HG03521 (cell line): ENCODE measurements around the gene RNF220.

Experiments
- ATAC-seq: cut with Tn5 transposase; IDR thresholded peaks from one replicate; pipeline ENCODE4 v1.9.1; 2021; ENCODE audit warnings: mild to moderate bottlenecking, moderate library complexity; ENCODE audit not compliant: unreplicated experiment

Gene RNF220

GRCh38 chr1:44406737-44407429, 1.8 kb downstream of the RNF220 start:
- no peak for ATAC-seq

GRCh38 chr1:44407430-44408211, 2.6 kb downstream of the RNF220 start:
- no peak for ATAC-seq

- no peak for ATAC-seq
Measured at GRCh38 chr1:44408212-44408582, 3.1 kb downstream of the RNF220 start.

- no peak for ATAC-seq
Measured at GRCh38 chr1:44408632-44409602, 3.9 kb downstream of the RNF220 start.

GRCh38 chr1:44409757-44410156, 4.7 kb downstream of the RNF220 start:
- no peak for ATAC-seq

- no peak for ATAC-seq
Measured at GRCh38 chr1:44411861-44412260, 6.8 kb downstream of the RNF220 start.

- no peak for ATAC-seq
Measured at GRCh38 chr1:44412601-44413000, 7.5 kb downstream of the RNF220 start.

GRCh38 chr1:44413740-44414139, 8.7 kb downstream of the RNF220 start:
- no peak for ATAC-seq

- ATAC-seq = no peak
Measured at GRCh38 chr1:44415013-44415412, 10.0 kb downstream of the RNF220 start.

- ATAC-seq = no peak
Measured at GRCh38 chr1:44416408-44416807, 11.4 kb downstream of the RNF220 start.

- no peak for ATAC-seq
Measured at GRCh38 chr1:44417351-44418021, 12.4 kb downstream of the RNF220 start.

GRCh38 chr1:44418022-44418673, 13.1 kb downstream of the RNF220 start:
- ATAC-seq = no peak

GRCh38 chr1:44419901-44420300, 14.8 kb downstream of the RNF220 start:
- no peak for ATAC-seq

GRCh38 chr1:44420535-44420934, 15.5 kb downstream of the RNF220 start:
- no peak for ATAC-seq

- ATAC-seq = no peak
Measured at GRCh38 chr1:44421446-44421884, 16.4 kb downstream of the RNF220 start.

GRCh38 chr1:44422161-44422560, 17.1 kb downstream of the RNF220 start:
- ATAC-seq = no peak

- no peak for ATAC-seq
Measured at GRCh38 chr1:44423591-44424537, 18.8 kb downstream of the RNF220 start.

- no peak for ATAC-seq
Measured at GRCh38 chr1:44424747-44425146, 19.7 kb downstream of the RNF220 start.
